GM18508 (cell line): ENCODE data around the gene FAM81A.
A peak's percentile ranks its signal among the peaks of the same experiment; 100 is the strongest.
"Not testable (repeated sequence)": the region's sequence is repeated elsewhere in the genome, so short reads cannot be mapped to it uniquely, and the experiment has no call there.

ENCODE experiments used
- ATAC-seq: cut with Tn5 transposase; IDR thresholded peaks from one replicate; pipeline ENCODE4 v1.9.1; 2021; ENCODE audit warnings: moderate number of reproducible peaks; ENCODE audit not compliant: insufficient read depth, unreplicated experiment

Gene FAM81A

DNA sequence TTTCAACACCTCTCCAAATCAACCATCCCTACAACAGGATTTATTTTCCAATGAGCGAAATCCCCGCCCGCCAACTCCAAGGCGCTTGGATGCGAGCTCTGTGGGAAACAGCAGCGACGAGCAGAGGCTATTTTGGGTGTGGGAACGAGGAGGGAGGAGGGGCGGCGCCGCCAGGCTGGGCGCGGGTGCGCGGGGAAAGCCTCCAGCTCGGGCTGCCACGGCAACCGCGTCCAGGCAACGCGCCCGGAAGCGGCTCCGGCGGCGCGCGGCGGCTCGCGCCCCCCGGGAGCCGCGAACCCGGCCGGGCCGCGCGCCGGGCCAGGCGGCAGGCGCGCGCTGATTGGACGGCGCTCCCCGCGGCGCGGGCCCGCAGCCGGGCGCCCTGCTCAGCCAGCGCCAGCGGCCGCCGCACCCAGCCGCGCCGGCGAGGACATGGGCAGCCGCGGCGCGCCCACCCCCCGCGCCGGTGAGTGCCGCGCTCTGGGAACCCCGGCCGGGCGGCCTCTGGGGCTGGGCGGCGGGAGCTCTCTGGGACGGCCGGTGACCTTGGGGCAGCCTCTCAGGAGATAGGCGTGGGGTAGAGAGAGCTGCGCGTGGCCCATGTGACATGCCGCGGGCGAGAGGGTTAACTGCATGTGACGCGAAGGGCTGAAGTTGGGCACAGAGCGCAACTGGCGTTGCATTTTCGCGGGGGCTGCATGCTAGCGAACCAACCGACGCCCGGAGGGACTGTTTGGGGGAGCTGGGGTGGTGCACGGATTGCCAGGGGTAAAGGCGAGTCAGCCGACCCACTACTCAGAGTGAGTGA, at the start of gene FAM81A:
Gene FAM81A (plus strand): TSS at position 370 of the 808 bp plus-strand sequence. CDS start 20,441 bp downstream, outside the sequence.
- no peak for ATAC-seq

- ATAC-seq = no peak
Observed at GRCh38 chr15:59388670-59389069, 49.3 kb upstream of the FAM81A start.

DNA sequence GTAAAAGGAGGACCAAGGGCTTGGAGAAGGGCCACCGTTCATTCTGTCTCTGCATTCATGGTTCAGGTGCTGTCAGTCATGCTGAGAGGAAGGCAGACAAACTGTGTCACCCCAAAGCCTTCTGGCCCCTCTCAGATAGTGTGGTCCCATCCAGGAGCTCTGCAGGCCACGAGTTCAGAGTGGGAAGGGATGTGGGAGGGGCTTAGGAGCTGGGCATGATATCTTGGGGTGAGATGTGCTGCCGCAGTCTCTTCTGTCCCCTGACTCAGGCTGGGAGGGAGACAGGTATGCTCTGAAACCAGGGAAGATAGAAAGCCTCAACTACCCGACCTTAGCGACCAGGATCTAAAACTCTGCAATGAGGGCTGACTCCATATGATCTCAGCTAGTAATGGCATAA, 45.7 kb upstream of the FAM81A start:
- ATAC-seq = no peak

GRCh38 chr15:59394166-59394661, 43.8 kb upstream of the FAM81A start:
- no peak for ATAC-seq

DNA sequence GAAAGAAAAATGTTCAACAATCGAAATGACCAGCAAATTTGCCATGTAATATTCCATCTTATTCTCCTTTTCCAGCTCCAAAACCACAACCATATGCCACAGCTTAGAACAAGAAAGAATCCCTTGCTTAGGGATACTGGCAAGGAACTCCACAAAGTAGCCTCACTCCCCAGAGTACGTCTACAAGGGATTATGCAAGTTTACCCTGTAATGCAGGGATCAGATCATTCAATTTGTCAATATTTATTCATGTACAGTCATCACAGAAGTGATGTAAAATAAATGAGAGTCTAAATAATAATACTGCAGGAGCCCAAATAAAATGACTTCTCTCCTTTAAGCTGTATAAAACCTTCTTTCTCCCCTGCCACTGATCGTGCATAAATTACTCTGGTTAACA, 41.8 kb upstream of the FAM81A start:
- no peak for ATAC-seq

GRCh38 chr15:59396679-59397078, 41.3 kb upstream of the FAM81A start:
- no peak for ATAC-seq

DNA sequence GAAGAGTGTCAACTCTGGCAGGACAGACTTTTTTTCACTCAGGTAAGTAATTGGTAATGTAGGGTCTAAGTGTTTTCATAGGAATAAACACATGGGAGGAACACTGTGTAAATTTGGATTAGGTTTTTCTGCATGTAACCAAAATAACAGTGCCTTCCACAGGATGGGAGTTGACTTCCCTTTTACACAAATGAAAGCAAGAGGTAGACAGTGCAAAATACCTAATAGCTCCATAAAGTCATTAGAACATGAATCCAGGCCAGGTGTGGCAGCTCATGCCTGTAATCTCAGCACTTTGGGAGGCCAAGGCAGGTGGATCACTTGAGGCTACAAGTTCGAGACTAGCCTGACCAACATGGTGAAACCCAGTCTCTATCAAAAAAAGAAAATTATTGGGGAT, 39.8 kb upstream of the FAM81A start:
- ATAC-seq = no peak

DNA sequence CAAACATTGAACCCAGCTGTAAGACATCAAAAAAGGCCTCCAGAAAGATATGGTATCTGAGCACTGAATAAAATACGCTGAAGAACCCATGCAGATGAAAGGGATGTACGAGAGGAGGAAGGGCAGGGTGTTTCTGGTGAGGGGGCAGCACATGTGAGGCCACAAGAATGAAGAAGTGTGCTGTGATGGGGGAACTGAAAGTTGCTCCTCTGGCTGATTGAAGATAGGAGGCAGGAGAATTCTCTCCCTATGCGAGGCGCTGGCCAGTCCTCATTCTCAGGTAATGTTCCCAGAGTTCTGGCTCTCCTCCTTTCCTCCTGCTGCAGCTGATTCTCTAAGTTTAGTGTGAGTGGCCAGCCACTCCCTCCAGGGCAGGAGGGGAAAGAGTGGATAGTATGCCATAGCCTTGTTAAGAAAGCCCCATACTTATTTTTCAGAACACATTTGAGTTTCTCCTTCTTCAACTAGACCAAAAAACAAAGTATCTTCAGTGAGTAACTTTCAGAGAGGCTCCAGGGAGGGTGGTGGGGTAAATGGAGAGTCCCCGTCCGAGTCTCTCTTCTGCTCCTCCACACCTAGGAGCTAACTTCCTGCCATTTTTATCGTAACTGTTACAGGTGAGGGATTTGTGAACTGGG, 38.4 kb upstream of the FAM81A start:
- peak; percentile 64 for ATAC-seq

DNA sequence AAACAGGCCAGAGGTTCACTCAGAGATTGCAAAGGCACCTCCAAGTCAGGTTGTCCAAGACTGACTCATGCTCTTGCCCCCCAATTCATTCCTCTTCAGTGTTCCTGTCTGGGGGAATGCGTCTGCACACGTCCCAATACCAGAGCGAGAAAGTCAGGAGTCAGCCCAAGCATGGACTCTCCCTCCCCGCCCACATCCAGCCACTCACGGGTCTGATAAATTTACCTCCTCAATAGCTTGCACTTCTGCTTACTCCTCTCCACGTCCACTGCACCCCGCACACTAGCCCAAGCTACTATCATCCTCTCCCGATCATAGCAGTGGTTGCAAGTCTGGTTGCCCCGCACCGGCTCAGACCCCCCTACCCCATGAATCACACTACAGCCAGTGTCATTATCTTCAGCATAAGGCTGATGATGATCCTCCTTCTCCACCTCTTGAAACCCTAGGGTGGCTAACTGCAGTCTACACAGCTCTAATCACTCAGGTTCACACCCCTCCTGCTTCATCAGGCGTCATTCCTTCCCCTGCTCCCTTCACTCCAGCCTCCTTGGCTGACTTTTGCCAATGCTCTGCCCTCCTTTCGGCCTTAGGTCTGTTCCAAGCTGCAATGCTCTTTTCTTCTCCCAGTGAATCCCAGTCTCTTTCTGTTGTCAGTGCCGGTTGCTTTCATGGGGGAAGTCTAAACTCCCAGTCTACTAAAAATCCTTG, 37.7 kb upstream of the FAM81A start:
- no peak for ATAC-seq

DNA sequence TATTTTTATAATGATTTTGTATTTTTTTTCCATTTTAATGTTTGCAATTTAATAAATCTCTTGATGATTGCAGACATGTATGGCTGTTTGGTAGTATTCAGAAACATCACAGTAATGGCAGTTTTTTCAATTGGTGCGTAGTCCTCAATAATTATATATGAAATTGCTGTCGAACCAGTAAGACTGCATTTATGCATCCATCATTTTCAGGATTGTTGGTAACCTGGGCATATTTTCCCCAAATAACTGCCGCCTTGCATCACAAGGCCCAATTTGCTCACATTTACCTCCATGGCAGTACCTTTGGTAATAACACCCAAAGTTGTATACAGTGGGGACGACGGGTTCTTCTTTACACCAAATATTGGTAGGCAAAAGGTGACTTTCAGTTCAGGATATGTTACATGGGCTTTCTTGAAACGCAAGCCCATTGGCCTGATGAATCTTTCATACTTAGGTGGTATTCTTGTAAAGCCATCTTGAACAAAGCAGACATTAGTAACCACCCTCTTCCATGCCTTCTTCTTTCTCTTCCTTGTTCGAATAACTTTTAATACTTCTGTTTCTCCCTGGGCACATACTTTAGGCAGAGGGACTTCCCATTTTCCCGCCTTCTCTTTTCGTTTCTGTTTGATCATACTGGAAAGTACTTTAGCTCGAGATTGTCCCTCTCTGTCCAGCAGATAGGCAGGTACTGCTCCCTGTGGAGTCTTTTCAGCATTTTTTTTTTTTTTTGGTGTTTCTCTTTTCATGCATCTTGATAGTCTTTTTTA, 36.7 kb upstream of the FAM81A start:
- not testable (repeated sequence) for ATAC-seq

GRCh38 chr15:59401824-59402569, 36.0 kb upstream of the FAM81A start:
- ATAC-seq = no peak

- ATAC-seq = no peak
Observed at GRCh38 chr15:59405079-59405478, 32.9 kb upstream of the FAM81A start.

GRCh38 chr15:59406446-59406845, 31.5 kb upstream of the FAM81A start:
- ATAC-seq = no peak

GRCh38 chr15:59407946-59408345, 30.0 kb upstream of the FAM81A start:
- ATAC-seq = no peak

DNA sequence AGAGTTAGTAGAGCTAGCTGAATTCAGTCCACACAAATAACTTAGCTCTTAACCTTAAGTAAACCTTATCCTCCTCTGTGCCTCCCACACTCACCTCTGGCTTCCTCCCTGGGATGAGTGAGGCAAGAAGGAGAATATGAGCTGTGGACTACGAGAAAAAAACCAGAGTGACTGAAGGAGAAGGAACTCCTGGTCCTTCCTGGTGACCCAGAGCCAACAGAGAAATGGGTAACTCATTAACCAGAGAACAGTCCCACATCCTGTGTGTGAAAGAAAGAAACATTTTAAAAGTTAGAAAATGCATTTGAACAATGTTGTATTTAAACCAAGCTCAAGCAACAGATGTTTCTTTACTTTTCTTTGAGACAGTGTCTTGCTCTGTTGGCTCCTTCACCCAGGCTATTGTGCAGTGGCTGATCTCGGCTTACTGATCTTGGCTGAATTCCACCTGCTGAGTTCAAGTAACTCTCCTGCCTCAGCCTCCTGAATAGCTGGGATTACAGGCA, 27.5 kb upstream of the FAM81A start:
- no peak for ATAC-seq

- no peak for ATAC-seq
Observed at GRCh38 chr15:59413577-59413976, 24.4 kb upstream of the FAM81A start.

GRCh38 chr15:59416816-59417215, 21.2 kb upstream of the FAM81A start:
- ATAC-seq = no peak

DNA sequence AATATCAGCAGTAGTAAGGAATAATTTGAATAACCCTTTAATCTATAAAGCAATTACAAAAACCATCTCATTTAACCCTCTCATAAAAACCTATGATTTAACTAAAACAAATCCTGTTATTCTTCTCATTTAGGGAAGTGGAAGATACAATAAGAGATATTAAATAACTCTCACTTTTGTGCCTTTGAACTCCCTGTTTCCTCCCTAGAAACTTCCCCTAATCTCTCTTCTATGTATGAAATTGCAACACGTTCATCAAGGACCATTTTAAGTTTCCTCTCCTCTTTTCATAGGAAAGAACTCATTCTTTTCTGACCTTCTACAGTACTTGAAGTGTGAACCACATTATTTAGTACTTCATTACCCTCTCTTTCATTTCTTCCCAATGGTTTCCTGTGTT, 18.8 kb upstream of the FAM81A start:
- no peak for ATAC-seq

DNA sequence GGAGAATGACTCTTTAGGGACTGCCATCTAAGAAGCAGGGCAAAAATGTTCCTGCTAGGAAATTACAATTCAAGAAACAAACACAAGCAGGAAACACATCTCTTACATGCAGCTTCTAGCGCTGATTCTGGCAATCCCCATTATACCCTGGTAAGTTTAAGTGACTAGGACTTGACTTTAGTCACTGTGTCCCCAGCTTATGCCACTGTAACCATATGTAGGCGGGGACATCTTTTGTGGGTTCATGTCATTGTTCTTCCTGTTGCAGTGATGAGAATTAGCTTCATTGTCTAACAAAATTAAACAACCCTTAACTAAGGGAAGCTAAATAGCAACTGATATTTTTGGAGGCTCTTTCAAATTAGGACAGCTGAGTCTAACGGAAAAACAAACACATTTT, 17.9 kb upstream of the FAM81A start:
- ATAC-seq = no peak
